ENCODE results near the gene SLC6A19.

DNA sequence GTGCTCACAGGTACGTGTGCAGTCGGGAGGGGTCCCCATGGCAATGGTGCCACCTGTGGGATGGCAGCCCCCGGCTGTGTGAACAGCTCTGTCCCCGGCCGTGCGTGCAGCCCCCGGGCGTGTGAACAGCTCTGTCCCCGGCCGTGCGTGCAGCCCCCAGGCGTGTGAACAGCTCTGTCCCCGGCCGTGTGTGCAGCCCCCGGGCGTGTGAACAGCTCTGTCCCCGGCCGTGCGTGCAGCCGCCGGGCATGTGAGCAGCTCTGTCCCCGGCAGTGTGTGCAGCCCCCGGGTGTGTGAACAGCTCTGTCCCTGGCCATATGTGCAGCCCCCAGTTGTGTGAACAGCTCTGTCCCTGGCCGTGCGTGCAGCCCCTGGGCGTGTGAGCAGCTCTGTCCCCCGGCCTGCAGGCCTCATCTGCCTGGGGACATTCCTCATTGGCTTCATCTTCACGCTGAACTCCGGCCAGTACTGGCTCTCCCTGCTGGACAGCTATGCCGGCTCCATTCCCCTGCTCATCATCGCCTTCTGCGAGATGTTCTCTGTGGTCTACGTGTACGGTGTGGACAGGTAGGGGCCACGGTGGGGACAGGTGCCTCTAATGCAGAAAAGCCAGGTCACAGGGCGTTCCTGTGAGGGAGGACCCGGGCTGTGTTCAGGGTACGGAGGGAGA lies 17.8 kb downstream of the SLC6A19 start:
- TF ChIP-seq, protein P1, sequence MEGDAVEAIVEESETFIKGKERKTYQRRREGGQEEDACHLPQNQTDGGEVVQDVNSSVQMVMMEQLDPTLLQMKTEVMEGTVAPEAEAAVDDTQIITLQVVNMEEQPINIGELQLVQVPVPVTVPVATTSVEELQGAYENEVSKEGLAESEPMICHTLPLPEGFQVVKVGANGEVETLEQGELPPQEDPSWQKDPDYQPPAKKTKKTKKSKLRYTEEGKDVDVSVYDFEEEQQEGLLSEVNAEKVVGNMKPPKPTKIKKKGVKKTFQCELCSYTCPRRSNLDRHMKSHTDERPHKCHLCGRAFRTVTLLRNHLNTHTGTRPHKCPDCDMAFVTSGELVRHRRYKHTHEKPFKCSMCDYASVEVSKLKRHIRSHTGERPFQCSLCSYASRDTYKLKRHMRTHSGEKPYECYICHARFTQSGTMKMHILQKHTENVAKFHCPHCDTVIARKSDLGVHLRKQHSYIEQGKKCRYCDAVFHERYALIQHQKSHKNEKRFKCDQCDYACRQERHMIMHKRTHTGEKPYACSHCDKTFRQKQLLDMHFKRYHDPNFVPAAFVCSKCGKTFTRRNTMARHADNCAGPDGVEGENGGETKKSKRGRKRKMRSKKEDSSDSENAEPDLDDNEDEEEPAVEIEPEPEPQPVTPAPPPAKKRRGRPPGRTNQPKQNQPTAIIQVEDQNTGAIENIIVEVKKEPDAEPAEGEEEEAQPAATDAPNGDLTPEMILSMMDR (CRISPR knock-in tag; IDR thresholded peaks at IDR 0.05): no peak
- TF ChIP-seq PHF8 (CRISPR knock-in tag; IDR thresholded peaks at IDR 0.05) (no peak), ZNF619 (CRISPR knock-in tag; IDR thresholded peaks at IDR 0.05) (no peak), NR1H2 (CRISPR knock-in tag; IDR thresholded peaks at IDR 0.05; ENCODE audit: borderline replicate concordance, low read depth) (no peak), ELF1 (CRISPR knock-in tag; IDR thresholded peaks at IDR 0.05) (no peak), KDM6A (CRISPR knock-in tag; IDR thresholded peaks at IDR 0.05; ENCODE audit: low read depth) (no peak)
- TF ChIP-seq, protein P2, sequence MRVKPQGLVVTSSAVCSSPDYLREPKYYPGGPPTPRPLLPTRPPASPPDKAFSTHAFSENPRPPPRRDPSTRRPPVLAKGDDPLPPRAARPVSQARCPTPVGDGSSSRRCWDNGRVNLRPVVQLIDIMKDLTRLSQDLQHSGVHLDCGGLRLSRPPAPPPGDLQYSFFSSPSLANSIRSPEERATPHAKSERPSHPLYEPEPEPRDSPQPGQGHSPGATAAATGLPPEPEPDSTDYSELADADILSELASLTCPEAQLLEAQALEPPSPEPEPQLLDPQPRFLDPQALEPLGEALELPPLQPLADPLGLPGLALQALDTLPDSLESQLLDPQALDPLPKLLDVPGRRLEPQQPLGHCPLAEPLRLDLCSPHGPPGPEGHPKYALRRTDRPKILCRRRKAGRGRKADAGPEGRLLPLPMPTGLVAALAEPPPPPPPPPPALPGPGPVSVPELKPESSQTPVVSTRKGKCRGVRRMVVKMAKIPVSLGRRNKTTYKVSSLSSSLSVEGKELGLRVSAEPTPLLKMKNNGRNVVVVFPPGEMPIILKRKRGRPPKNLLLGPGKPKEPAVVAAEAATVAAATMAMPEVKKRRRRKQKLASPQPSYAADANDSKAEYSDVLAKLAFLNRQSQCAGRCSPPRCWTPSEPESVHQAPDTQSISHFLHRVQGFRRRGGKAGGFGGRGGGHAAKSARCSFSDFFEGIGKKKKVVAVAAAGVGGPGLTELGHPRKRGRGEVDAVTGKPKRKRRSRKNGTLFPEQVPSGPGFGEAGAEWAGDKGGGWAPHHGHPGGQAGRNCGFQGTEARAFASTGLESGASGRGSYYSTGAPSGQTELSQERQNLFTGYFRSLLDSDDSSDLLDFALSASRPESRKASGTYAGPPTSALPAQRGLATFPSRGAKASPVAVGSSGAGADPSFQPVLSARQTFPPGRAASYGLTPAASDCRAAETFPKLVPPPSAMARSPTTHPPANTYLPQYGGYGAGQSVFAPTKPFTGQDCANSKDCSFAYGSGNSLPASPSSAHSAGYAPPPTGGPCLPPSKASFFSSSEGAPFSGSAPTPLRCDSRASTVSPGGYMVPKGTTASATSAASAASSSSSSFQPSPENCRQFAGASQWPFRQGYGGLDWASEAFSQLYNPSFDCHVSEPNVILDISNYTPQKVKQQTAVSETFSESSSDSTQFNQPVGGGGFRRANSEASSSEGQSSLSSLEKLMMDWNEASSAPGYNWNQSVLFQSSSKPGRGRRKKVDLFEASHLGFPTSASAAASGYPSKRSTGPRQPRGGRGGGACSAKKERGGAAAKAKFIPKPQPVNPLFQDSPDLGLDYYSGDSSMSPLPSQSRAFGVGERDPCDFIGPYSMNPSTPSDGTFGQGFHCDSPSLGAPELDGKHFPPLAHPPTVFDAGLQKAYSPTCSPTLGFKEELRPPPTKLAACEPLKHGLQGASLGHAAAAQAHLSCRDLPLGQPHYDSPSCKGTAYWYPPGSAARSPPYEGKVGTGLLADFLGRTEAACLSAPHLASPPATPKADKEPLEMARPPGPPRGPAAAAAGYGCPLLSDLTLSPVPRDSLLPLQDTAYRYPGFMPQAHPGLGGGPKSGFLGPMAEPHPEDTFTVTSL (CRISPR knock-in tag; IDR thresholded peaks at IDR 0.05; ENCODE audit: borderline replicate concordance): no peak
- TF ChIP-seq, protein P3, sequence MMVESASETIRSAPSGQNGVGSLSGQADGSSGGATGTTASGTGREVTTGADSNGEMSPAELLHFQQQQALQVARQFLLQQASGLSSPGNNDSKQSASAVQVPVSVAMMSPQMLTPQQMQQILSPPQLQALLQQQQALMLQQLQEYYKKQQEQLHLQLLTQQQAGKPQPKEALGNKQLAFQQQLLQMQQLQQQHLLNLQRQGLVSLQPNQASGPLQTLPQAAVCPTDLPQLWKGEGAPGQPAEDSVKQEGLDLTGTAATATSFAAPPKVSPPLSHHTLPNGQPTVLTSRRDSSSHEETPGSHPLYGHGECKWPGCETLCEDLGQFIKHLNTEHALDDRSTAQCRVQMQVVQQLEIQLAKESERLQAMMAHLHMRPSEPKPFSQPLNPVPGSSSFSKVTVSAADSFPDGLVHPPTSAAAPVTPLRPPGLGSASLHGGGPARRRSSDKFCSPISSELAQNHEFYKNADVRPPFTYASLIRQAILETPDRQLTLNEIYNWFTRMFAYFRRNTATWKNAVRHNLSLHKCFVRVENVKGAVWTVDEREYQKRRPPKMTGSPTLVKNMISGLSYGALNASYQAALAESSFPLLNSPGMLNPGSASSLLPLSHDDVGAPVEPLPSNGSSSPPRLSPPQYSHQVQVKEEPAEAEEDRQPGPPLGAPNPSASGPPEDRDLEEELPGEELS (CRISPR knock-in tag; IDR thresholded peaks at IDR 0.05): no peak

Data from HepG2 (cell line).